Activated CD4-positive, alpha-beta T cell treated with anti-CD3 and anti-CD28 coated beads, Interleukin-2, amount 10 ng/mL, durations not matched to agents 7 days and 5 days (primary cell): Measurements from ENCODE around the gene RBM38. TPM values are rescaled to one million over a fixed set of nuclear protein-coding genes. Genes with fewer than 3 reads are reported as not detected.

ENCODE experiments used
- CTCF ChIA-PET: fragments of 350-600 bp; sonication (Branson Sonifier 250); formaldehyde crosslinking; loops from one replicate; lab custom pipeline; 2021; ENCODE audit warnings: antibody characterized with exemption; lab: Charles Lee
- POLR2A ChIA-PET: fragments of 350-600 bp; sonication (Branson Sonifier 250); formaldehyde crosslinking; loops from one replicate; lab custom pipeline; 2021; ENCODE audit warnings: antibody characterized with exemption; lab: Charles Lee
- DNase-seq: peaks from one replicate; pipeline ENCODE4 v3.0.0-alpha.2; 2020
- H3K27ac Mint-ChIP-seq: one replicate; pipeline ENCODE4 v1.8.0; 2021; ENCODE audit warnings: mild to moderate bottlenecking, moderate library complexity, mixed read lengths
- H3K27me3 Mint-ChIP-seq: one replicate; pipeline ENCODE4 v1.8.0; 2021; ENCODE audit warnings: mixed read lengths
- H3K36me3 Mint-ChIP-seq: one replicate; pipeline ENCODE4 v1.8.0; 2021; ENCODE audit warnings: low read depth, mixed read lengths
- H3K4me1 Mint-ChIP-seq: one replicate; pipeline ENCODE4 v1.8.0; 2021; ENCODE audit warnings: mixed read lengths
- H3K4me3 Mint-ChIP-seq: one replicate; pipeline ENCODE4 v1.8.0; 2021; ENCODE audit warnings: mild to moderate bottlenecking, moderate library complexity, mixed read lengths
- H3K9me3 Mint-ChIP-seq: one replicate; pipeline ENCODE4 v1.8.0; 2021; ENCODE audit warnings: mixed read lengths
- total RNA-seq, 2 experiments: library from RNA; stranded (reverse); gene quantifications; one replicate each; pipeline ENCODE4 v1.2.3, GENCODE V29; 2021

RBM38 gene
- total RNA-seq, 2 experiments from 2014 or later: 97.3 to 98.8 TPM

DNA sequence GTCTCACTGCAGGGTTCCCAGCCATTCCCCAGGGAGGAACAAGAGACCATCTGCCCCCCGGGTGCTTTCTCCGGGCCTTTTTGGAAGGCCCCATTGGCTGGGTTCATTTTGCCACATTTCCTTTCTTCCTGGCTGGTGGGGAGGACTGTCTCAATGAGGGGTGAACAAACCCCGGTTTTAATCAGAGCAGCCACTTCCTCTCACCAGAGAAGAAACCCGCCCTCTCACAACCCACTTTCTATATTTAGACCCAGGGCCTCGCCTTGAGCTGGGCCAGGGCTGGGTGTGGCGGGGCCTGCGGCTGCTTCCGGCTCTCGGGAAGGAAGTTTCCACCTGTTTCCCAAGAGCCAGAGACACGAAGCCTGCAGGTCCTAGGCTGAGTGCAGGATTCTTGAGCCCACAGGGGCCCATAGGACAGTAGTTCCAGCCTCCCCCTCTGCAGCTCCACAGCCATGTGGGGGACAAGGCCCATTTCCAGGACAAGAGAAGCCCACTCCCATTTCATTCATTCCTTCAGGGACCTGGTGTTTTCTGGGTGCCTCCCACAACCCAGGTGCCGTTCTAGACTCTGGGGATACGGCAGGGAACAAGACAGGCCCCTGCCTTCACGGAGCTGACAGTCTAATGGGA is 41.8 kb downstream of the RBM38 start:
- no peaks in the 10 kb centered on the region for H3K27me3 Mint-ChIP-seq
- peaks cover 73% of the 10 kb centered on the region for H3K4me1 Mint-ChIP-seq
- ChIA-PET POLR2A (interaction anchor here (0.6 to 1.2 kb wide), 3 partner anchors 27 to 44 kb away, joined by 3 to 6 read pairs (median 3); no protein-coding TSS in a partner anchor), CTCF (interaction anchor here (0.7 to 2.8 kb wide), 7 partner anchors 10 to 978 kb away, joined by 3 to 10 read pairs (median 4); no protein-coding TSS in a partner anchor)
- peak overlapping the region; percentile 32 for H3K4me3 Mint-ChIP-seq
- no peaks in the 10 kb centered on the region for H3K9me3 Mint-ChIP-seq
- H3K36me3 Mint-ChIP-seq: peaks cover 11% of the 10 kb centered on the region
- peak overlapping the region; percentile 95 for H3K27ac Mint-ChIP-seq
- peak; percentile 88 for DNase-seq

DNA sequence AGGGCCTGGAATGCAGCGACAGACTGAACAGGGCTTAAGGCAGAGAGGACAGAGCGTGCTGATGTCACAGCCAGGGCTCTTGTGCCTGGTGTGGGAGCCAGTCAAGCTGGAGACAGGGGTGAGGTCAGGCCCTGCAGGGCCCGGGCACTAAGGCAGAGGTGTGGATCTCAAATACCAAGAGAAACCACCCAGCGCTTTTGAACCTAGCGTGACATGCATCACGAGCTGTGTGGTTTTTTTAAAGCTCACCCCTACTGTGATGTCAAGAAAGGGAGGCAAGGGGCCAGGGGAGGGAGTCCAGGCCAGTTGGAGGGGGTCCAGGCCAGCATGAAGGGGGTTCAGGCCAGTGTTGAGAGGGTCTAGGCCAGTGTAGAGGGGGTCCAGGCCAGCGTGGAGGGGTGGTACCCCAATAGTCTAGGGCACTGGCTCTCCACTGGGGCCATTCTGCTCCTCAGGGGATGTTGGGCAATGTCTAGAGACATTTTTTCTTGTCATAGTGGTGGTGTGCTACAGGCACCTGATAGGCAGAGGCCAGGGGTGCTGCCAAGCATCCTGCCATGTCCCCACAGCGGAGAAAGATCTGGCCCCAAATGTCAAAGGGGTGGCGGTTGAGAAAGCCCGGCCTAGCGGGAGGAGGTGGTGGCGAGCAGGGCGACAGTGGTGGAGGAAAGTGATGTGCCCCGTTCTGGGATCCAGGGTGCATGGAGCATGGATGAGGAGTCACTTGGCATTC is 42.6 kb downstream of the RBM38 start:
- Mint-ChIP-seq H3K4me3 (peak overlapping the region; percentile 32), H3K36me3 (peaks cover 11% of the 10 kb centered on the region), H3K9me3 (no peaks in the 10 kb centered on the region), H3K27ac (peak overlapping the region; percentile 95), H3K27me3 (no peaks in the 10 kb centered on the region), H3K4me1 (peaks cover 71% of the 10 kb centered on the region)
- peak; percentile 70 for DNase-seq
- CTCF ChIA-PET: interaction anchor here (0.7 to 2.8 kb wide), 5 partner anchors 10 to 85 kb away, joined by 3 to 10 read pairs (median 4); no protein-coding TSS in a partner anchor
- POLR2A ChIA-PET: interaction anchor here (0.6 to 1.2 kb wide), 3 partner anchors 28 to 45 kb away, joined by 3 to 6 read pairs (median 3); no protein-coding TSS in a partner anchor

DNA sequence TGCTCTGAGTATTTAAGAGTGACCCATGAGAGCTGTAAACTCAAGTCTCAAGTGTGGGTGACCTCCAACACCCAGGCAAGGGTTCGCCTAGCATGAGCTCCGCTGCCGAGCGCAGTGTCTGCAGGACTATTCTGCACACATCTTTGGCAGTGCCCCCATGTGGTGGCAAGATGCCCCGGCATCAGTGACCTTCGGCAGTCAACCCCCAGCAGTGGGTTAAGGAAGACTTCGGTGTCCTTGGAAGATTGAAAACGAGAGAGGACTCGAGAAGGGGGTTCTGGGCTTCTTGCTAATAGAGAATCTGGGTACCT is 43.1 kb downstream of the RBM38 start:
- Mint-ChIP-seq H3K27ac (peak overlapping the region; percentile 95), H3K4me3 (no peak overlapping the region), H3K36me3 (peaks cover 11% of the 10 kb centered on the region), H3K4me1 (peaks cover 69% of the 10 kb centered on the region), H3K27me3 (no peaks in the 10 kb centered on the region), H3K9me3 (no peaks in the 10 kb centered on the region)
- DNase-seq: no peak
- CTCF ChIA-PET: interaction anchor here (0.7 to 2.8 kb wide), 3 partner anchors 11 to 53 kb away, joined by 3 to 10 read pairs (median 8); no protein-coding TSS in a partner anchor
- POLR2A ChIA-PET: no interaction called here

DNA sequence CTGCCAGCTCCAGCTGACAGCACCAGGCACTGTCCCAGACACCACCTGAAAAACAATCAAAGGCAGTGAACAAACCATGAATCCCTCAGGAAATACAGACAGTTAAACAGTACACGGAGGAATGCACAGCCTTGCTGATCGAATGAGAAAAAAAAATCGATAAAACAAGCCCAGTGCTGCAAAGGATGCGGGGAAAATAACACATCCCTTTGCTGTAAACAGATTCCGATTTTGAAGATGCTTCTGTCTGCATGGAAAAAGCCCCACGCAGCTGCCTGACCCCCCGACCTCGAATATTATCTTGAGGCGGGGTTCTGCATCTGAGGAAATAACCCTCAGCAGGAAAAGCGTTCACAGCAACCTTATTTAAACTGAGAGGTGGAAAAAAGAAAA is 43.9 kb downstream of the RBM38 start:
- no peak for DNase-seq
- Mint-ChIP-seq H3K27ac (peak overlapping the region; percentile 70), H3K36me3 (peaks cover 11% of the 10 kb centered on the region), H3K4me1 (peaks cover 64% of the 10 kb centered on the region), H3K4me3 (no peak overlapping the region), H3K9me3 (no peaks in the 10 kb centered on the region), H3K27me3 (no peaks in the 10 kb centered on the region)
- ChIA-PET CTCF (interaction anchor here (0.8 to 2.8 kb wide), 4 partner anchors 31 to 53 kb away, joined by 3 to 10 read pairs (median 4); no protein-coding TSS in a partner anchor), POLR2A (no interaction called here)

DNA sequence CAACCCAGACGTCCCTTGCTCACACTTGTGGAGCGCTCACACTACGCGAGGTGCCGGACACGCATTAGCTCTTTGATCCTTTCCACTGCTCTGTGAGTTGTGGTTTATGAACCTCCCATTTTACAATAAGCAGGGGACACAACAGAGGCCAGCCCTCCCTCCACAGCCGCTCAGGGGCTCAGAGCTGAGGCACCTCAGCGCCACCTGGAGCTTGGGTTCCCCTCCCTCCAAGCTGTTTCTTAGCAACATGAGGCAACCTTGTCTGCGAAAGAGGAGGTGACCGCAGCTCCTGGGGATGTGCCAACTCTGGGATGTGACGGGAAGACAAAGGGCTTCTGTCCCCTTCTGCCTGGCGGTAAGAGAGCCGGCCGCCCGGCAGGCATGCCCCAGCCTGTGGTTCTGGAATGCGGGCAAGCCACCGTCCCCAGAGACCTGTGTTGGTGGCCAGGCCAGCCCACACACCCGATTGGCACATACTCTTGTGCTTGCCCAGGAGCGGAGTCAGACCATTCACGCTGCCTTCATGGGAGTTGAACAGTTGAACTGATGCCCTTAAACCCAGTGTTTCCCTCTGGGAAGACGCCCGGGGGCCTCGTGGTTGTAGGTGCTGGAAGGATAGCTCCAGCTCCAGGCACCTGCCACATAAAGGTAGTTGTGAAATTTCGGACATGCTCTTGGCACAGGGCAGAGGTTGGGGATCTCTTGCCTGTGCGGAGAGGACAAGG is 44.5 kb downstream of the RBM38 start:
- Mint-ChIP-seq H3K9me3 (no peaks in the 10 kb centered on the region), H3K36me3 (peaks cover 11% of the 10 kb centered on the region), H3K4me1 (peaks cover 67% of the 10 kb centered on the region), H3K27ac (peak overlapping the region; percentile 70), H3K27me3 (no peaks in the 10 kb centered on the region), H3K4me3 (no peak overlapping the region)
- ChIA-PET POLR2A (no interaction called here), CTCF (interaction anchor here (0.8 to 2.8 kb wide), 4 partner anchors 32 to 53 kb away, joined by 3 to 10 read pairs (median 4); no protein-coding TSS in a partner anchor)
- peak; percentile 35 for DNase-seq

DNA sequence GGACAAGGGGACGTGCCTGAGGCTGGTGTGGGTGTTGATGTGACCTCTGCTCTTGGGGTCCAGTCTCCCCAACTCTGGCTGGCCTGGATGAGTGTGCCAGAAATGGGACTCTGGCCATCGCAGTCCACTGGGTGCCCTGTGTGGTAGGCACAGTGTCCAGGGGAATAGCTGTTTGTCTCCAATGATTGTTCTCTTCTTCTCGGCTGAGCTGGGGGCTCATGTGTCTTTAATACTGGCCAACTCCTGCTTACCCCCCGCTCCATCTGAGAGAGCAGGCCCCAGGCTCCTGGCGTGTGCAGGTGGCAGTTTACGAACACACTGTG is 45.0 kb downstream of the RBM38 start:
- no peak overlapping the region for H3K4me3 Mint-ChIP-seq
- no peaks in the 10 kb centered on the region for H3K27me3 Mint-ChIP-seq
- H3K27ac Mint-ChIP-seq: no peak overlapping the region

DNA sequence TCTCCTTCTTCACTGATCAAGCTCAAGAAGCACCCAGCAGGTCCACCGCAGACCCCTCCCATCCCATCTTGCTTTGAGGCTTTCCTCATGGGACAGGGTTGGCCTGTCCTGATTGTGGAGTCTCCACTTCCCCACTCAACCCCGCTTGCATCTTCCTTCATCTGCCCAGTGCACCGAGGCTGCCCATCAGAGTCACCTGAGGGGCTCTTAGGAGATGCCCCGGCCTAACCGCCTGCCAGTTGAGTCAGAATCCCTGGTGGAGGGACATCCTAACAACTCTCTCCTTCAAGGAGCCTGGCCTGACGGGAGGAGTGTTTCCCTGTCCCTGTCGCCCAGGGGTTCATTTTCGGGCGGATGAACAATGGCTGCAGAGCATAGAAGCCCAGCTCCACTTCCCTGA is 46.1 kb downstream of the RBM38 start:
- Mint-ChIP-seq H3K4me3 (no peak overlapping the region), H3K27me3 (no peaks in the 10 kb centered on the region), H3K27ac (peak overlapping the region; percentile 63), H3K36me3 (peaks cover 11% of the 10 kb centered on the region), H3K4me1 (peaks cover 52% of the 10 kb centered on the region), H3K9me3 (no peaks in the 10 kb centered on the region)
- DNase-seq: no peak
- ChIA-PET POLR2A (no interaction called here), CTCF (interaction anchor here (0.6 to 1.2 kb wide), 2 partner anchors 11 to 949 kb away, joined by 4 to 7 read pairs; no protein-coding TSS in a partner anchor)

More for the DNA sequence above, 45.0 kb downstream of the RBM38 start:
- Mint-ChIP-seq H3K9me3 (no peaks in the 10 kb centered on the region), H3K4me1 (peaks cover 62% of the 10 kb centered on the region), H3K36me3 (peaks cover 11% of the 10 kb centered on the region)
- no peak for DNase-seq
- ChIA-PET POLR2A (no interaction called here), CTCF (no interaction called here)

DNA sequence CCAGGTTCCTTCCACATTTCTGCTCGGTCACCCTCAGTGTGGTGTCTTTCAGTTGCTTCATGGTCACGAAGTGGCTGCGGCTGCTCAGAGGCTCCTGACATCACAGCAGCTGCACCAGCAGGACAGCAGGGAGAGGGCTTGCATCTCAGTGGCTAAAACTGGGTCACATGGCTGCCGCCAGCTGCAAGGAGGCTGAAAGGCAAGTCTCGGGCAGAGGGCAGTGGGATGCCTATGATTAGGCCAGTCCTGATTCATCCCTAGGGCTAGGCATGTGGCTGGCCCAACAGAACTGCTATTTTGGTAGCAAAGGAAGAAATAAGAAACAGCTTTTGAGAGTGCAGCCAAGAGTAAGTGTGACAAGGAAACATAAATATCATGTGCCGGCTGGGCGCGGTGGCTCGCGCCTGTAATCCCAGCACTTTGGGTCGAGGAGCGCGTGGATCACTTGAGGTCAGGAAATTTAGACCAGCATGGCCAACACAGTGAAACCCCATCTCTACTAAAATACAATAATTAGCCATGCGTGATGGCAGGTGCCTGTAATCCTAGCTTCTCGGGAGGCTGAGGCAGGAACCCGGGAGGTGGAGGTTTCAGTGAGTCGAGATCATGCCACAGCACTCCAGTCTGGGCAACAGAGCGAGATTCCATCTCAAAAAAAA is 46.6 kb downstream of the RBM38 start:
- peaks cover 46% of the 10 kb centered on the region for H3K4me1 Mint-ChIP-seq
- ChIA-PET POLR2A (no interaction called here), CTCF (interaction anchor here (0.6 to 1.2 kb wide), 3 partner anchors 9 to 949 kb away, joined by 3 to 7 read pairs (median 4); no protein-coding TSS in a partner anchor)
- peaks cover 7% of the 10 kb centered on the region for H3K36me3 Mint-ChIP-seq
- no peak overlapping the region for H3K4me3 Mint-ChIP-seq
- DNase-seq: no peak
- H3K27ac Mint-ChIP-seq: peak overlapping the region; percentile 21
- no peaks in the 10 kb centered on the region for H3K27me3 Mint-ChIP-seq
- no peaks in the 10 kb centered on the region for H3K9me3 Mint-ChIP-seq

DNA sequence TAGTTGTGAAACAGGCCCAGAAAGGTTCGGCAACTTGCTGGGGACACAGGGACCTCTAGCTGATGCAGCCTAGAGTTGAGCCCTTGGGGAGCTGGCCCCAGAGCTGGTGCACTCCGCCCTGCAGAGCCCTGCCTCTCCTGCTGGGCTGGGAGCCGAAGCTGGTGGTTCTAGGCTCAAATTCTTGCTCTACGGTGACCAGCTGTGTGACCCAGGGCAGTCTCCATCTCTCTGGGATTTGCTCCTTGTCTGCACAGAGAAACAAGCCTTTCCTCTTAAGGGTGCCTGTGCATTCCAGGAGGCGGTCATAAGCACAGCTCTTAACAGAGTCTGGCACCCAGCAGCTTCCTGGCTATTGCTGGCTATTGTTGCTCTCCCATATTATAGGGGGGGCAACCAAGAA is 47.4 kb downstream of the RBM38 start:
- Mint-ChIP-seq H3K36me3 (peaks cover 6% of the 10 kb centered on the region), H3K4me1 (peaks cover 39% of the 10 kb centered on the region), H3K9me3 (no peaks in the 10 kb centered on the region), H3K27me3 (no peaks in the 10 kb centered on the region), H3K27ac (no peak overlapping the region), H3K4me3 (no peak overlapping the region)
- ChIA-PET CTCF (interaction anchor here (1.0 to 1.1 kb wide), 3 partner anchors 8 to 34 kb away, joined by 3 to 4 read pairs (median 3); no protein-coding TSS in a partner anchor), POLR2A (no interaction called here)
- DNase-seq: no peak

DNA sequence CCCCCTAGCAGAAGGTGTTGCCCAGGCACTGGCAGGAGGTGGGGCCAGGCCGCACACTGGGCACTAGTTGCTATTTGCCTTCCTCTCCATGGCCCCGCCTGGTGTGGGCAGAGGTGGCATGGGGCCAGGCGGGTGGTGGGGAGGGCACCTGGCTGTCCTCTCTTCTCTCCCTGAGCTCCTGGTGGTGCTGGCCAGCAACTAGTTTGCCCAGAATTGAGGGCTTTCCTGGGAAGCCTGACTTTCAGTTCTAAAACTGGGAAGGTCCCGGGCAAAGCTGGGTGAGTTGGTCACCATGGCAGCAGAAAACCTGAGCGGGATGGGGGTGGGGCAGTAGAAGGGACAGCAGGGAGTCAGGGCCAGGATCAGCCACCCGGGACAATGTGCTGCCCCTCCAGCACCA is 48.2 kb downstream of the RBM38 start:
- Mint-ChIP-seq H3K4me1 (peaks cover 30% of the 10 kb centered on the region), H3K36me3 (no peaks in the 10 kb centered on the region), H3K4me3 (no peak overlapping the region), H3K27ac (peak overlapping the region; percentile 9), H3K27me3 (no peaks in the 10 kb centered on the region), H3K9me3 (no peaks in the 10 kb centered on the region)
- CTCF ChIA-PET: interaction anchor here (1.1 to 1.2 kb wide), 3 partner anchors 10 to 33 kb away, joined by 3 to 4 read pairs (median 3); no protein-coding TSS in a partner anchor
- POLR2A ChIA-PET: no interaction called here
- no peak for DNase-seq

DNA sequence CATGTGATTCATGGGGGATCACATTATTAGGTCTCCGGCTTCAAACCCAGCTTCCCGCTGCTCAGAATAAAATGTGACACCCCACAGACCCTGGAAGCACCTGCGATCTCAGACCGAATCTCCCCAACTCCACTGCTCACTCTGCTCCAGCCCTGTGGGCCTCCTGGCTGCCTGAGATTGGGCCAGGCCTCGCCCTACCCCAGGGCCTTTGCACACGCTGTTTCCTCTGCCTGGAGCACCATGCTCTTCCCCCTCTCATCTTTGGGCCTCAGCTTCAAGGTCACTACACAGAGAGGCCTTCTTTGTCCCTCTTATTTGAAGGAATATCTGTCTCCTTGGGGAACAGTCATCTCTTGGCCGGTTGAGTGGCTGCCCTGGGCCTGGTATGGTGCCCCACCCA is 48.8 kb downstream of the RBM38 start:
- H3K9me3 Mint-ChIP-seq: no peaks in the 10 kb centered on the region
- CTCF ChIA-PET: interaction anchor here (1.1 to 1.2 kb wide), 2 partner anchors 11 to 32 kb away, joined by 3 read pairs; no protein-coding TSS in a partner anchor
- no peaks in the 10 kb centered on the region for H3K36me3 Mint-ChIP-seq
- peaks cover 24% of the 10 kb centered on the region for H3K4me1 Mint-ChIP-seq
- no peak overlapping the region for H3K4me3 Mint-ChIP-seq
- no peak overlapping the region for H3K27ac Mint-ChIP-seq
- no peak for DNase-seq
- H3K27me3 Mint-ChIP-seq: no peaks in the 10 kb centered on the region
- POLR2A ChIA-PET: no interaction called here
